Liver (tissue), 9 donors: ENCODE measurements around the gene GARIN1A. TPM values are rescaled to one million over a fixed set of nuclear protein-coding genes. Genes with fewer than 3 reads are reported as not detected.

ENCODE experiments used
- DNase-seq: peaks from one replicate; pipeline ENCODE4 v3.0.0-alpha.2; 2017; ENCODE audit warnings: low spot score
- H3K27ac ChIP-seq, 2 donors: one replicate each; pipeline ENCODE4 v1.7.0; 2013; ENCODE audit warnings: inconsistent platforms in 2 of 2, low read length in 2 of 2, control low read depth in 1 of 2, low read depth in 1 of 2, mild to moderate bottlenecking in 1 of 2
- H3K27me3 ChIP-seq, 4 donors: one replicate each; pipeline versions ENCODE4 v1.6.1 to v1.7.0; 2013; ENCODE audit warnings: low read length in 3 of 4, inconsistent platforms in 1 of 4, mild to moderate bottlenecking in 1 of 4, moderate library complexity in 1 of 4; ENCODE audit not compliant: control insufficient read depth in 4 of 4, insufficient read depth in 4 of 4
- H3K36me3 ChIP-seq, 4 donors: one replicate each; pipeline versions ENCODE4 v1.6.1 to v1.7.0; 2013; ENCODE audit warnings: low read length in 3 of 4, mild to moderate bottlenecking in 3 of 4, low read depth in 1 of 4, moderate library complexity in 1 of 4; ENCODE audit not compliant: control insufficient read depth in 4 of 4, insufficient read depth in 3 of 4
- H3K4me1 ChIP-seq, 4 donors: one replicate each; pipeline versions ENCODE4 v1.6.1 to v1.7.0; 2013; ENCODE audit warnings: low read length in 3 of 4, mild to moderate bottlenecking in 3 of 4, moderate library complexity in 1 of 4; ENCODE audit not compliant: control insufficient read depth in 4 of 4, insufficient read depth in 4 of 4
- H3K4me3 ChIP-seq, 3 donors: one replicate each; pipeline versions ENCODE4 v1.6.1 to v1.7.0; 2013; ENCODE audit warnings: low read length in 3 of 3, control low read depth in 1 of 3, low read depth in 1 of 3, mild to moderate bottlenecking in 1 of 3
- H3K9ac ChIP-seq, 2 donors: one replicate each; pipeline ENCODE4 v1.7.0; 2013; ENCODE audit warnings: low read length in 2 of 2, mild to moderate bottlenecking in 2 of 2, moderate library complexity in 2 of 2, control low read depth in 1 of 2, low read depth in 1 of 2
- H3K9me3 ChIP-seq, 4 donors: one replicate each; pipeline versions ENCODE4 v1.6.1 to v1.7.0; 2013; ENCODE audit warnings: low read length in 3 of 4; ENCODE audit not compliant: control insufficient read depth in 4 of 4
- EGR1 ChIP-seq, 2 donors: IDR thresholded peaks; 2 replicates each; pipeline ENCODE4 v1.6.1; 2016 to 2018; ENCODE audit warnings: antibody characterized with exemption in 2 of 2, low read depth in 2 of 2
- FOXA1 ChIP-seq: IDR thresholded peaks from 2 replicates; pipeline ENCODE4 v1.6.1; 2016; ENCODE audit warnings: antibody characterized with exemption
- FOXA2 ChIP-seq: IDR thresholded peaks from 2 replicates; pipeline ENCODE4 v1.6.1; 2016; ENCODE audit warnings: antibody characterized with exemption
- GABPA ChIP-seq, 2 donors: IDR thresholded peaks in 1 of 2; conservative IDR thresholded peaks in 1 of 2; 2 replicates each; pipeline ENCODE4 v1.6.1; 2016; ENCODE audit warnings: antibody characterized with exemption in 2 of 2, mild to moderate bottlenecking in 1 of 2, moderate library complexity in 1 of 2
- HNF4A ChIP-seq, 2 donors: conservative IDR thresholded peaks; 2 replicates each; pipeline ENCODE4 v1.6.1; 2016; ENCODE audit warnings: antibody characterized with exemption in 2 of 2, mild to moderate bottlenecking in 2 of 2
- HNF4G ChIP-seq: IDR thresholded peaks from 2 replicates; pipeline ENCODE4 v1.6.1; 2016; ENCODE audit warnings: antibody characterized with exemption
- JUND ChIP-seq, 2 donors: IDR thresholded peaks; 2 replicates each; pipeline ENCODE4 v1.6.1; 2016; ENCODE audit warnings: antibody characterized with exemption in 2 of 2
- NR2F2 ChIP-seq: IDR thresholded peaks from 2 replicates; pipeline ENCODE4 v1.6.1; 2016; ENCODE audit warnings: antibody characterized with exemption
- RAD21 ChIP-seq, 2 donors: IDR thresholded peaks; 2 replicates each; pipeline ENCODE4 v1.6.1; 2016; ENCODE audit warnings: antibody characterized with exemption in 2 of 2, mild to moderate bottlenecking in 2 of 2
- SP1 ChIP-seq: IDR thresholded peaks from 2 replicates; pipeline ENCODE4 v1.6.1; 2018; ENCODE audit warnings: antibody characterized with exemption, mild to moderate bottlenecking
- TAF1 ChIP-seq: conservative IDR thresholded peaks from 2 replicates; pipeline ENCODE4 v1.6.1; 2016; ENCODE audit warnings: antibody characterized with exemption, mild to moderate bottlenecking
- YY1 ChIP-seq: IDR thresholded peaks from 2 replicates; pipeline ENCODE4 v1.6.1; 2016; ENCODE audit warnings: antibody characterized with exemption, mild to moderate bottlenecking
- WGBS: extraction: QIAGEN DNeasy Blood & Tissue Kit; methylation state at CpG from one replicate; pipeline ENCODE4 v1.1.7; 2013; 5-methylcytosine and 5-hydroxymethylcytosine counted together
- polyA plus RNA-seq, 2 donors: library from polyadenylated mRNA; stranded (reverse) in 1 of 2; unstranded in 1 of 2; fragments of 200-250 nt in 1 of 2; fragments of >200 nt in 1 of 2; fragmentation: Nextera tagmentation in 1 of 2; extraction: Ambion mirVana in 1 of 2; gene quantifications; one replicate each; pipeline versions ENCODE4 v1.2.1 to v1.2.3, GENCODE V29; 2013 to 2015
- total RNA-seq, 2 donors: library from RNA; depleted of rRNA; stranded (reverse); fragments of >200 nt; gene quantifications; one replicate each; pipeline ENCODE4 v1.2.3, GENCODE V29; 2014
- TF ChIP-seq, protein P1 (sequence below): IDR thresholded peaks from 2 replicates; pipeline ENCODE4 v1.6.1; 2016; ENCODE audit warnings: antibody characterized with exemption
- TF ChIP-seq, protein P2 (sequence below): IDR thresholded peaks from 2 replicates; pipeline ENCODE4 v1.6.1; 2016; ENCODE audit warnings: antibody characterized with exemption, mild to moderate bottlenecking
- TF ChIP-seq, protein P3 (sequence below): fragments of 150-350 bp; IDR thresholded peaks from 2 replicates; pipeline ENCODE4 v1.5.1; 2017; ENCODE audit warnings: improper control_type of control experiment, low read depth, low read length; ENCODE audit not compliant: missing input control
- TF ChIP-seq, protein P4 (sequence below): IDR thresholded peaks from 2 replicates; pipeline ENCODE4 v1.6.1; 2016; ENCODE audit warnings: antibody characterized with exemption
- TF ChIP-seq, protein P5 (sequence below): IDR thresholded peaks from 2 replicates; pipeline ENCODE4 v1.6.1; 2016; ENCODE audit warnings: antibody characterized with exemption
- donor health status: healthy.
- donor health status: healthy.
- donor health status: healthy.
- donor health status: healthy.
- donor health status: healthy.

The GARIN1A gene
- total and polyA plus RNA-seq, 4 donors: 0.08 to 0.50 (median 0.19) TPM

DNA sequence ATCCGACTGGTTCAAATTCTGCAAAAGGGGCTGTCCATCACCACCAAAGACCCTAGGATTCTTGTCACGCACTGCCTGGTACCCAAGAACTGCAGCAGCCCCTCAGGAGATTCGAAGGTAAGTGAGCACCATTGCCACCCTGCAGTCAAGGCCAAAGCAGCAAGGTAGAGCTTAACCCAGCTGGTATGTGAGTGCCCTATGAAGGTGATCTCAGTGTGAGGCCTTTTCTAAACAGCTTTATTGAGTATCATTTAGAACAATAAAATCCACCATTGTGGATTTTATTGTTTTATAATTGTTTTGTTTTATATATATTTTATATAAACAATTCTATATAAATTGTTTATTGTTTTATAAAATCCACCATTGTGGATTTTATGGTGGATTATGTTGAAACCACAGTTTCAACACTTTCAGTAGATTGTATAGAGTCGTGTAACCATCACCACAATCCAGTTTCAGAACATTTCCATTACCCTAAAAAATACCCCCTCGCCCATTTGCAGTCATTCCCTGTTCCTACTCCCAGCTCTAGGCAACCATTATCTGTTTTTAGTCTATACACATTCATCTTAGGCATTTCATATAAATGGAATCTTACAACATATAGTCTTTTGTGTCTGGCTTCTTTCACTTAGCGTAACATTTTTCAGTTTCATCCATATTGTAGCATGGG is 47.0 kb downstream of the GARIN1A start:
- no peak for DNase-seq
- Histone ChIP-seq H3K27ac (no peak overlapping the region), H3K4me1 (no peaks in the 10 kb centered on the region), H3K4me3 (no peak overlapping the region), H3K9ac (no peak overlapping the region), H3K9me3 (no peaks in the 10 kb centered on the region), H3K36me3 (no peaks in the 10 kb centered on the region), H3K27me3 (no peaks in the 10 kb centered on the region)
- WGBS: 89% methylated on average over 6 of the region's 6 CpGs
- TF ChIP-seq FOXA2: no peak
- no peak for TF ChIP-seq RAD21 (IDR thresholded peaks at IDR 0.05)
- TF ChIP-seq, protein P1, sequence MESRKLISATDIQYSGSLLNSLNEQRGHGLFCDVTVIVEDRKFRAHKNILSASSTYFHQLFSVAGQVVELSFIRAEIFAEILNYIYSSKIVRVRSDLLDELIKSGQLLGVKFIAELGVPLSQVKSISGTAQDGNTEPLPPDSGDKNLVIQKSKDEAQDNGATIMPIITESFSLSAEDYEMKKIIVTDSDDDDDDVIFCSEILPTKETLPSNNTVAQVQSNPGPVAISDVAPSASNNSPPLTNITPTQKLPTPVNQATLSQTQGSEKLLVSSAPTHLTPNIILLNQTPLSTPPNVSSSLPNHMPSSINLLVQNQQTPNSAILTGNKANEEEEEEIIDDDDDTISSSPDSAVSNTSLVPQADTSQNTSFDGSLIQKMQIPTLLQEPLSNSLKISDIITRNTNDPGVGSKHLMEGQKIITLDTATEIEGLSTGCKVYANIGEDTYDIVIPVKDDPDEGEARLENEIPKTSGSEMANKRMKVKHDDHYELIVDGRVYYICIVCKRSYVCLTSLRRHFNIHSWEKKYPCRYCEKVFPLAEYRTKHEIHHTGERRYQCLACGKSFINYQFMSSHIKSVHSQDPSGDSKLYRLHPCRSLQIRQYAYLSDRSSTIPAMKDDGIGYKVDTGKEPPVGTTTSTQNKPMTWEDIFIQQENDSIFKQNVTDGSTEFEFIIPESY: no peak
- no peak for TF ChIP-seq JUND (IDR thresholded peaks at IDR 0.05)
- TF ChIP-seq, protein P2, sequence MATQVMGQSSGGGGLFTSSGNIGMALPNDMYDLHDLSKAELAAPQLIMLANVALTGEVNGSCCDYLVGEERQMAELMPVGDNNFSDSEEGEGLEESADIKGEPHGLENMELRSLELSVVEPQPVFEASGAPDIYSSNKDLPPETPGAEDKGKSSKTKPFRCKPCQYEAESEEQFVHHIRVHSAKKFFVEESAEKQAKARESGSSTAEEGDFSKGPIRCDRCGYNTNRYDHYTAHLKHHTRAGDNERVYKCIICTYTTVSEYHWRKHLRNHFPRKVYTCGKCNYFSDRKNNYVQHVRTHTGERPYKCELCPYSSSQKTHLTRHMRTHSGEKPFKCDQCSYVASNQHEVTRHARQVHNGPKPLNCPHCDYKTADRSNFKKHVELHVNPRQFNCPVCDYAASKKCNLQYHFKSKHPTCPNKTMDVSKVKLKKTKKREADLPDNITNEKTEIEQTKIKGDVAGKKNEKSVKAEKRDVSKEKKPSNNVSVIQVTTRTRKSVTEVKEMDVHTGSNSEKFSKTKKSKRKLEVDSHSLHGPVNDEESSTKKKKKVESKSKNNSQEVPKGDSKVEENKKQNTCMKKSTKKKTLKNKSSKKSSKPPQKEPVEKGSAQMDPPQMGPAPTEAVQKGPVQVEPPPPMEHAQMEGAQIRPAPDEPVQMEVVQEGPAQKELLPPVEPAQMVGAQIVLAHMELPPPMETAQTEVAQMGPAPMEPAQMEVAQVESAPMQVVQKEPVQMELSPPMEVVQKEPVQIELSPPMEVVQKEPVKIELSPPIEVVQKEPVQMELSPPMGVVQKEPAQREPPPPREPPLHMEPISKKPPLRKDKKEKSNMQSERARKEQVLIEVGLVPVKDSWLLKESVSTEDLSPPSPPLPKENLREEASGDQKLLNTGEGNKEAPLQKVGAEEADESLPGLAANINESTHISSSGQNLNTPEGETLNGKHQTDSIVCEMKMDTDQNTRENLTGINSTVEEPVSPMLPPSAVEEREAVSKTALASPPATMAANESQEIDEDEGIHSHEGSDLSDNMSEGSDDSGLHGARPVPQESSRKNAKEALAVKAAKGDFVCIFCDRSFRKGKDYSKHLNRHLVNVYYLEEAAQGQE: no peak
- TF ChIP-seq NR2F2: no peak
- TF ChIP-seq EGR1 (IDR thresholded peaks at IDR 0.05; ENCODE audit: low read depth in 2 of 2): no peak
- TF ChIP-seq HNF4G: no peak
- TF ChIP-seq GABPA (IDR thresholded peaks at IDR 0.05 in 1 of 2, conservative IDR thresholded peaks at IDR 0.05 in 1 of 2): no peak
- TF ChIP-seq HNF4A (conservative IDR thresholded peaks at IDR 0.05): no peak
- TF ChIP-seq FOXA1: no peak
- no peak for TF ChIP-seq YY1
- TF ChIP-seq, protein P3, sequence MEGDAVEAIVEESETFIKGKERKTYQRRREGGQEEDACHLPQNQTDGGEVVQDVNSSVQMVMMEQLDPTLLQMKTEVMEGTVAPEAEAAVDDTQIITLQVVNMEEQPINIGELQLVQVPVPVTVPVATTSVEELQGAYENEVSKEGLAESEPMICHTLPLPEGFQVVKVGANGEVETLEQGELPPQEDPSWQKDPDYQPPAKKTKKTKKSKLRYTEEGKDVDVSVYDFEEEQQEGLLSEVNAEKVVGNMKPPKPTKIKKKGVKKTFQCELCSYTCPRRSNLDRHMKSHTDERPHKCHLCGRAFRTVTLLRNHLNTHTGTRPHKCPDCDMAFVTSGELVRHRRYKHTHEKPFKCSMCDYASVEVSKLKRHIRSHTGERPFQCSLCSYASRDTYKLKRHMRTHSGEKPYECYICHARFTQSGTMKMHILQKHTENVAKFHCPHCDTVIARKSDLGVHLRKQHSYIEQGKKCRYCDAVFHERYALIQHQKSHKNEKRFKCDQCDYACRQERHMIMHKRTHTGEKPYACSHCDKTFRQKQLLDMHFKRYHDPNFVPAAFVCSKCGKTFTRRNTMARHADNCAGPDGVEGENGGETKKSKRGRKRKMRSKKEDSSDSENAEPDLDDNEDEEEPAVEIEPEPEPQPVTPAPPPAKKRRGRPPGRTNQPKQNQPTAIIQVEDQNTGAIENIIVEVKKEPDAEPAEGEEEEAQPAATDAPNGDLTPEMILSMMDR: no peak
- no peak for TF ChIP-seq TAF1
- TF ChIP-seq SP1: no peak
- TF ChIP-seq, protein P4, sequence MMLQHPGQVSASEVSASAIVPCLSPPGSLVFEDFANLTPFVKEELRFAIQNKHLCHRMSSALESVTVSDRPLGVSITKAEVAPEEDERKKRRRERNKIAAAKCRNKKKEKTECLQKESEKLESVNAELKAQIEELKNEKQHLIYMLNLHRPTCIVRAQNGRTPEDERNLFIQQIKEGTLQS: no peak

DNA sequence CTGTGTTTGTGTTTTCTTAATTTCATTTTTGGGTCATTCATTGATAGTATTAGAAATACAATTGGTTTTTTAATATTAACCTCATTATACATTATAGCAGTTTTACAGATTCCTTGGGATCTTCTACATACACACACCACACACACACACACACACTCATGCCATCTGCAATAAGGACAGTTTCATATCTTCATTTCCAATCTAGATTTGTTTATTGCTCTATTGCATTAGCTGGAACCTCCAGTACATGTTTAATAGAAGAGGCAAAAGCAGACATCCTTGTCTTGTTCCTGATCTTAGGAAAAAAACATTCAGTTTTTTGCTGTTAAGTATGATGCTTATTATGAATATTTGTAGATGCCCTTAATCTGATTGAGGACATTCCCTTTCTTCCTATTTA is 49.3 kb downstream of the GARIN1A start:
- H3K4me1 ChIP-seq: no peaks in the 10 kb centered on the region
- H3K4me3 ChIP-seq: no peak overlapping the region
- DNase-seq: no peak
- no peaks in the 10 kb centered on the region for H3K27me3 ChIP-seq
- no peaks in the 10 kb centered on the region for H3K36me3 ChIP-seq
- H3K27ac ChIP-seq: no peak overlapping the region
- no peak overlapping the region for H3K9ac ChIP-seq
- no peaks in the 10 kb centered on the region for H3K9me3 ChIP-seq
- TF ChIP-seq, protein P5, sequence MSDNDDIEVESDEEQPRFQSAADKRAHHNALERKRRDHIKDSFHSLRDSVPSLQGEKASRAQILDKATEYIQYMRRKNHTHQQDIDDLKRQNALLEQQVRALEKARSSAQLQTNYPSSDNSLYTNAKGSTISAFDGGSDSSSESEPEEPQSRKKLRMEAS: no peak
- TF ChIP-seq NR2F2 (no peak), FOXA1 (no peak), YY1 (no peak), GABPA (IDR thresholded peaks at IDR 0.05 in 1 of 2, conservative IDR thresholded peaks at IDR 0.05 in 1 of 2) (no peak), EGR1 (IDR thresholded peaks at IDR 0.05; ENCODE audit: low read depth in 2 of 2) (no peak), HNF4A (conservative IDR thresholded peaks at IDR 0.05) (no peak), HNF4G (no peak), JUND (IDR thresholded peaks at IDR 0.05) (no peak), SP1 (no peak), TAF1 (no peak), FOXA2 (no peak)
- TF ChIP-seq, protein P3: no peak
- TF ChIP-seq, protein P2: no peak
